Measurements from ENCODE around the gene CYP4Z1. TPM values are rescaled to one million over a fixed set of nuclear protein-coding genes. Genes with fewer than 3 reads are reported as not detected.

Gene CYP4Z1
- total and polyA plus RNA-seq, 9 of the 15 experiments (the other 6 are each of a cell fraction or from before 2014, with no cell fraction given), result not detected

Other genes starting within 250 kb of the CYP4Z1 start
- gene CYP4A11, start 125.8 kb upstream of the CYP4Z1 start, total RNA-seq (2014; rRNA removed), result not detected in 2 replicates
- not detected in 2 replicates for gene CYP4A11, start 125.8 kb upstream of the CYP4Z1 start, total RNA-seq (2014; rRNA removed; fragmentation: Illumina TruSeq; extraction: Trizol)
- not detected in 2 replicates for gene CYP4A11, start 125.8 kb upstream of the CYP4Z1 start, total RNA-seq (2015; rRNA removed; fragmentation: Illumina TruSeq; extraction: Trizol)
- gene CYP4A11, start 125.8 kb upstream of the CYP4Z1 start, total RNA-seq (2021), result 0.42 TPM in 1 of 2 replicates, not detected in the other
- not detected in 2 replicates for gene CYP4A11, start 125.8 kb upstream of the CYP4Z1 start, polyA plus RNA-seq (2011; rRNA removed)
- not detected in 2 replicates for gene CYP4A11, start 125.8 kb upstream of the CYP4Z1 start, polyA plus RNA-seq (2014; fragmentation: Illumina TruSeq; extraction: Trizol)
- gene CYP4A11, start 125.8 kb upstream of the CYP4Z1 start, polyA plus RNA-seq (2014; fragmentation: Nextera tagmentation; extraction: Ambion mirVana), result not detected
- not detected in 2 replicates for gene CYP4A11, start 125.8 kb upstream of the CYP4Z1 start, polyA plus RNA-seq (2014; rRNA removed)
- gene CYP4X1, start 43.6 kb upstream of the CYP4Z1 start, total RNA-seq (2014; rRNA removed), result not detected in 2 replicates
- not detected in 2 replicates for gene CYP4X1, start 43.6 kb upstream of the CYP4Z1 start, total RNA-seq (2014; rRNA removed; fragmentation: Illumina TruSeq; extraction: Trizol)
- not detected in 2 replicates for gene CYP4X1, start 43.6 kb upstream of the CYP4Z1 start, total RNA-seq (2015; rRNA removed; fragmentation: Illumina TruSeq; extraction: Trizol)
- gene CYP4X1, start 43.6 kb upstream of the CYP4Z1 start, total RNA-seq (2021), result not detected in 2 replicates
- gene CYP4X1, start 43.6 kb upstream of the CYP4Z1 start, polyA plus RNA-seq (2011; rRNA removed), result 0.06 TPM in 1 of 2 replicates, not detected in the other
- gene CYP4X1, start 43.6 kb upstream of the CYP4Z1 start, polyA plus RNA-seq (2014; fragmentation: Illumina TruSeq; extraction: Trizol), result not detected in 2 replicates
- gene CYP4X1, start 43.6 kb upstream of the CYP4Z1 start, polyA plus RNA-seq (2014; fragmentation: Nextera tagmentation; extraction: Ambion mirVana), result under 1 TPM; 0.03 to 0.17 TPM
- not detected in 2 replicates for gene CYP4X1, start 43.6 kb upstream of the CYP4Z1 start, polyA plus RNA-seq (2014; rRNA removed)
- gene CYP4A22, start 70.2 kb downstream of the CYP4Z1 start, total RNA-seq (2014; rRNA removed), result not detected in 2 replicates
- not detected in 2 replicates for gene CYP4A22, start 70.2 kb downstream of the CYP4Z1 start, total RNA-seq (2014; rRNA removed; fragmentation: Illumina TruSeq; extraction: Trizol)
- not detected in 2 replicates for gene CYP4A22, start 70.2 kb downstream of the CYP4Z1 start, total RNA-seq (2015; rRNA removed; fragmentation: Illumina TruSeq; extraction: Trizol)
- gene CYP4A22, start 70.2 kb downstream of the CYP4Z1 start, total RNA-seq (2021), result 0.07 TPM in 1 of 2 replicates, not detected in the other
- not detected in 2 replicates for gene CYP4A22, start 70.2 kb downstream of the CYP4Z1 start, polyA plus RNA-seq (2011; rRNA removed)
- gene CYP4A22, start 70.2 kb downstream of the CYP4Z1 start, polyA plus RNA-seq (2014; fragmentation: Illumina TruSeq; extraction: Trizol), result not detected in 2 replicates
- not detected for gene CYP4A22, start 70.2 kb downstream of the CYP4Z1 start, polyA plus RNA-seq (2014; fragmentation: Nextera tagmentation; extraction: Ambion mirVana)
- gene CYP4A22, start 70.2 kb downstream of the CYP4Z1 start, polyA plus RNA-seq (2014; rRNA removed), result not detected in 2 replicates
- 0.33 and 0.59 TPM in 2 replicates for gene PDZK1IP1, start 122.8 kb downstream of the CYP4Z1 start, total RNA-seq (2014; rRNA removed)
- gene PDZK1IP1, start 122.8 kb downstream of the CYP4Z1 start, total RNA-seq (2014; rRNA removed; fragmentation: Illumina TruSeq; extraction: Trizol), result not detected in 2 replicates
- gene PDZK1IP1, start 122.8 kb downstream of the CYP4Z1 start, total RNA-seq (2015; rRNA removed; fragmentation: Illumina TruSeq; extraction: Trizol), result not detected in 2 replicates
- 0.33 and 0.49 TPM in 2 replicates for gene PDZK1IP1, start 122.8 kb downstream of the CYP4Z1 start, total RNA-seq (2021)
- 0.17 and 0.64 TPM in 2 replicates for gene PDZK1IP1, start 122.8 kb downstream of the CYP4Z1 start, polyA plus RNA-seq (2011; rRNA removed)
- gene PDZK1IP1, start 122.8 kb downstream of the CYP4Z1 start, polyA plus RNA-seq (2014; fragmentation: Illumina TruSeq; extraction: Trizol), result 0.32 and 0.68 TPM in 2 replicates
- gene PDZK1IP1, start 122.8 kb downstream of the CYP4Z1 start, polyA plus RNA-seq (2014; fragmentation: Nextera tagmentation; extraction: Ambion mirVana), result under 1 TPM; 0.45 to 0.55 TPM
- 0.32 and 0.53 TPM in 2 replicates for gene PDZK1IP1, start 122.8 kb downstream of the CYP4Z1 start, polyA plus RNA-seq (2014; rRNA removed)
- gene TAL1, start 165.0 kb downstream of the CYP4Z1 start, total RNA-seq (2014; rRNA removed), result 59.7 and 103 TPM in 2 replicates
- gene TAL1, start 165.0 kb downstream of the CYP4Z1 start, total RNA-seq (2014; rRNA removed; fragmentation: Illumina TruSeq; extraction: Trizol), result 67.6 and 79.8 TPM in 2 replicates
- 63.5 and 68.1 TPM in 2 replicates for gene TAL1, start 165.0 kb downstream of the CYP4Z1 start, total RNA-seq (2015; rRNA removed; fragmentation: Illumina TruSeq; extraction: Trizol)
- 76.5 and 81.3 TPM in 2 replicates for gene TAL1, start 165.0 kb downstream of the CYP4Z1 start, total RNA-seq (2021)
- 51.1 and 53.3 TPM in 2 replicates for gene TAL1, start 165.0 kb downstream of the CYP4Z1 start, polyA plus RNA-seq (2011; rRNA removed)
- gene TAL1, start 165.0 kb downstream of the CYP4Z1 start, polyA plus RNA-seq (2014; fragmentation: Illumina TruSeq; extraction: Trizol), result 72.3 and 106 TPM in 2 replicates
- 10 to 100 TPM; 18.5 to 22.9 TPM for gene TAL1, start 165.0 kb downstream of the CYP4Z1 start, polyA plus RNA-seq (2014; fragmentation: Nextera tagmentation; extraction: Ambion mirVana)
- 42.7 and 49.5 TPM in 2 replicates for gene TAL1, start 165.0 kb downstream of the CYP4Z1 start, polyA plus RNA-seq (2014; rRNA removed)
- gene STIL, start 246.9 kb downstream of the CYP4Z1 start, total RNA-seq (2014; rRNA removed), result 28.8 and 35.7 TPM in 2 replicates
- 56.8 and 67.8 TPM in 2 replicates for gene STIL, start 246.9 kb downstream of the CYP4Z1 start, total RNA-seq (2014; rRNA removed; fragmentation: Illumina TruSeq; extraction: Trizol)
- 49.7 and 52.0 TPM in 2 replicates for gene STIL, start 246.9 kb downstream of the CYP4Z1 start, total RNA-seq (2015; rRNA removed; fragmentation: Illumina TruSeq; extraction: Trizol)
- 39.6 and 41.1 TPM in 2 replicates for gene STIL, start 246.9 kb downstream of the CYP4Z1 start, total RNA-seq (2021)
- gene STIL, start 246.9 kb downstream of the CYP4Z1 start, polyA plus RNA-seq (2011; rRNA removed), result 75.0 and 77.4 TPM in 2 replicates
- gene STIL, start 246.9 kb downstream of the CYP4Z1 start, polyA plus RNA-seq (2014; fragmentation: Illumina TruSeq; extraction: Trizol), result 43.4 and 48.1 TPM in 2 replicates
- gene STIL, start 246.9 kb downstream of the CYP4Z1 start, polyA plus RNA-seq (2014; fragmentation: Nextera tagmentation; extraction: Ambion mirVana), result 10 to 100 TPM; 10.5 to 17.5 TPM
- 31.3 and 33.8 TPM in 2 replicates for gene STIL, start 246.9 kb downstream of the CYP4Z1 start, polyA plus RNA-seq (2014; rRNA removed)